Astrocyte of the cerebellum (primary cell): Measurements from ENCODE around the gene MAPK11.

ENCODE experiments used
- DNase-seq: peaks from one replicate; pipeline ENCODE4 v3.0.0-alpha.2; 2011; ENCODE audit warnings: low read depth
- H3K4me3 ChIP-seq: 2 replicates; pipeline ENCODE4 v1.5.1; 2011; ENCODE audit warnings: mild to moderate bottlenecking, low read depth, low read length, moderate library complexity
- CTCF ChIP-seq: IDR thresholded peaks from 2 replicates; pipeline ENCODE4 v1.5.1; 2012; ENCODE audit warnings: low read length, low read depth, moderate library complexity, mild to moderate bottlenecking; ENCODE audit errors: missing control alignments
- in situ Hi-C: cut with HindIII; loops from 2 replicates; pipeline ENCODE4 v1.10.0; 2017; ENCODE audit warnings: low sequenced_read_pairs

Gene MAPK11

GRCh38 chr22:50312371-50312770, 42.2 kb upstream of the MAPK11 start:
- in situ Hi-C loops: no loop called here
- no peak for DNase-seq
- no peak overlapping the region for H3K4me3 ChIP-seq
- TF ChIP-seq CTCF: no peak

GRCh38 chr22:50311606-50312351, 41.6 kb upstream of the MAPK11 start:
- in situ Hi-C loops: no loop called here
- DNase-seq: no peak
- no peak overlapping the region for H3K4me3 ChIP-seq
- no peak for TF ChIP-seq CTCF

GRCh38 chr22:50310949-50311444, 40.8 kb upstream of the MAPK11 start:
- H3K4me3 ChIP-seq: no peak overlapping the region
- in situ Hi-C loops: no loop called here
- TF ChIP-seq CTCF: no peak
- DNase-seq: no peak

GRCh38 chr22:50310031-50310722, 40.0 kb upstream of the MAPK11 start:
- DNase-seq: no peak
- TF ChIP-seq CTCF: no peak
- H3K4me3 ChIP-seq: no peak overlapping the region
- in situ Hi-C loops: no loop called here

GRCh38 chr22:50309601-50309991, 39.4 kb upstream of the MAPK11 start:
- in situ Hi-C loops: no loop called here
- H3K4me3 ChIP-seq: no peak overlapping the region
- no peak for DNase-seq
- no peak for TF ChIP-seq CTCF

GRCh38 chr22:50308986-50309600, 38.9 kb upstream of the MAPK11 start:
- TF ChIP-seq CTCF: no peak
- DNase-seq: no peak
- in situ Hi-C loops: no loop called here
- H3K4me3 ChIP-seq: no peak overlapping the region
